Endothelial cell of umbilical vein (primary cell): ENCODE measurements around the gene C2orf74.
"Not testable (repeated sequence)": the region's sequence is repeated elsewhere in the genome, so short reads cannot be mapped to it uniquely, and the experiment has no call there.

Experiments
- EZH2 ChIP-seq: IDR thresholded peaks from 2 replicates; pipeline ENCODE4 v1.6.1; 2012; ENCODE audit warnings: borderline replicate concordance, low read depth, mild to moderate bottlenecking, moderate library complexity, low read length, inconsistent platforms; ENCODE audit not compliant: severe bottlenecking
- MYC ChIP-seq: IDR thresholded peaks from one replicate; pipeline ENCODE4 v1.6.1; 2011; ENCODE audit warnings: mild to moderate bottlenecking, low read depth, low read length
- POLR2A ChIP-seq: IDR thresholded peaks from 2 replicates; pipeline ENCODE4 v1.6.1; 2012; ENCODE audit warnings: low read depth, mild to moderate bottlenecking, control low read depth, low read length
- POLR2AphosphoS5 ChIP-seq: IDR thresholded peaks from 2 replicates; pipeline ENCODE4 v1.6.1; 2012; ENCODE audit warnings: low read depth, mild to moderate bottlenecking, control low read depth, low read length, moderate library complexity; ENCODE audit not compliant: insufficient read depth
- TF ChIP-seq, protein P1 (sequence below), 2 donors: IDR thresholded peaks; 1 replicate in 1 of 2; 2 replicates in 1 of 2; pipeline ENCODE4 v1.5.1; 2011; ENCODE audit warnings: low read length in 2 of 2, mild to moderate bottlenecking in 2 of 2, moderate library complexity in 2 of 2, control low read depth in 1 of 2, inconsistent platforms in 1 of 2, low read depth in 1 of 2; ENCODE audit not compliant: insufficient read depth in 1 of 2; ENCODE audit errors: extremely low read depth in 1 of 2
- TF ChIP-seq, protein P2 (sequence below): IDR thresholded peaks from 2 replicates; pipeline ENCODE4 v1.6.1; 2011; ENCODE audit not compliant: insufficient read depth, insufficient read length

DNA sequence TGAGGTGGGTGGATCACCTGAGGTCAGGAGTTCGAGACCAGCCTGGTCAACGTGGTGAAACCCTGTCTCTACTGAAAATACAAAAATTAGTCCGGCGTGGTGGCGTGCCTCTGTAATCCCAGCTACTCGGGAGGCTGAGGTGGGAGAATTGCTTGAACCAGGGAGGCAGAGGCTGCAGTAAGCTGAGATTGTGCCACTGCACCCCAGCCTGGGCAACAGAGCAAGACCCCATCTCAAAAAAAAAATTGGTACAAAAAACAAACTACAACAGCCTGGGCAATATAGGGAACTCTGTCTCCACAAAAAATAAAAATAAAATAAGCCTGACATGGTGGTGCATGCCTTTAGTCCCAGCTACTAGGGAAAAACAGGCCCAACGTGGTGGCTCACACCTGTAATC is 3.1 kb downstream of the C2orf74 start:
- TF ChIP-seq, protein P1, sequence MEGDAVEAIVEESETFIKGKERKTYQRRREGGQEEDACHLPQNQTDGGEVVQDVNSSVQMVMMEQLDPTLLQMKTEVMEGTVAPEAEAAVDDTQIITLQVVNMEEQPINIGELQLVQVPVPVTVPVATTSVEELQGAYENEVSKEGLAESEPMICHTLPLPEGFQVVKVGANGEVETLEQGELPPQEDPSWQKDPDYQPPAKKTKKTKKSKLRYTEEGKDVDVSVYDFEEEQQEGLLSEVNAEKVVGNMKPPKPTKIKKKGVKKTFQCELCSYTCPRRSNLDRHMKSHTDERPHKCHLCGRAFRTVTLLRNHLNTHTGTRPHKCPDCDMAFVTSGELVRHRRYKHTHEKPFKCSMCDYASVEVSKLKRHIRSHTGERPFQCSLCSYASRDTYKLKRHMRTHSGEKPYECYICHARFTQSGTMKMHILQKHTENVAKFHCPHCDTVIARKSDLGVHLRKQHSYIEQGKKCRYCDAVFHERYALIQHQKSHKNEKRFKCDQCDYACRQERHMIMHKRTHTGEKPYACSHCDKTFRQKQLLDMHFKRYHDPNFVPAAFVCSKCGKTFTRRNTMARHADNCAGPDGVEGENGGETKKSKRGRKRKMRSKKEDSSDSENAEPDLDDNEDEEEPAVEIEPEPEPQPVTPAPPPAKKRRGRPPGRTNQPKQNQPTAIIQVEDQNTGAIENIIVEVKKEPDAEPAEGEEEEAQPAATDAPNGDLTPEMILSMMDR (IDR thresholded peaks at IDR 0.05; ENCODE audit: extremely low read depth in 1 of 2, insufficient read depth in 1 of 2, low read depth in 1 of 2, low read length in 2 of 2): not testable (repeated sequence)
- not testable (repeated sequence) for TF ChIP-seq EZH2, POLR2A, POLR2AphosphoS5, MYC
- TF ChIP-seq, protein P2, sequence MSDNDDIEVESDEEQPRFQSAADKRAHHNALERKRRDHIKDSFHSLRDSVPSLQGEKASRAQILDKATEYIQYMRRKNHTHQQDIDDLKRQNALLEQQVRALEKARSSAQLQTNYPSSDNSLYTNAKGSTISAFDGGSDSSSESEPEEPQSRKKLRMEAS: not testable (repeated sequence)
